Hypothalamus (tissue), 51 donors: ENCODE measurements around the gene TUBA4A.
"Not testable (repeated sequence)": the region's sequence is repeated elsewhere in the genome, so short reads cannot be mapped to it uniquely, and the experiment has no call there.

Experiments
- DNase-seq, 51 donors: peaks; one replicate each; lab custom pipeline; 2025; lab: John Stamatoyannopoulos, UW

TUBA4A gene

DNA sequence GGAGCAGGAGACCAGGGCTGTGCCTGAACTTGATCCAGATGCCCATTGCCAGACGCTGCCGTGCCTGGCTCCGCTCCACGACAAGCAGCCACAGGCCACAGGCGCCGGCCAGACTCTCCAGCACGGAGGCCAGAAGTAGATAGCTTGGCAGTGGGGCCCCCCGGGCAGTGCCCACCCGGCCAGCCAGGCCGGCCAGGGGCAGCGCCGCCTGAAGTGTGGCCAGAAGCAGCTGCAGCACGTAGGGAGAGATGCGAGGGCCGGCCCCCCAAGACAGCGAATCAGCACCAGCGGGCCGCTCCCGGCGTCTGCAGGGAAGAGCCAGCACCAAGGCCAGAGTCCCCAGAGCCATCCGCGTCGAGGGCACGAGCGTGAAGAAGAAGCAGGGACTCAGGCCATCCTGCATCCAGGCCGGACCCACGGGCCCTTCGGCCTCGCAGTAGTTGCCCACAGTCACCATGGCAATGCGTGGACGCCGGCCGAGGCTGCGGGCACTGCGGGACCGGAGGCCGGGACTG is 35.4 kb downstream of the TUBA4A start:
- DNase-seq: peak in 48 of 51 donors; percentile 33 to 88 (median 69)

DNA sequence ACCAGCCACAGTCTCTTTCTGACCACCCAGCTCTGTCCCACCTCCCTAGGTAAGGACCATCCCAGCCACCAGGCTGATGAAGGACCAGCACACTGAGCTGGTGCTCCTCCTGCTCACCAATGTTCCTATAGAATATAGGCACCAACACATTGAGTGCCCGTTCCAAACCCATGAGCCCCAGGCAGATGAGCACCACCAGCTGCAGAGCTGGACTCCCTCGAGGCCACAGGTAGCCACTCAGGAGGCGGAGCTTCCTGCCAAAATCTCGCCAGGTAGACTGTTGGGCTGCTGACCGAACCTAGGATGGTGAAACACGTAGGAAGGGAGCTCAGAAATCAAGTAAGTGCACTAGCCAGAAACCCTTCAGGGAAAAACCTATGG is 37.2 kb downstream of the TUBA4A start:
- no peak for DNase-seq

GRCh38 chr2:219215871-219216534 is 37.7 kb downstream of the TUBA4A start:
- DNase-seq: no peak

GRCh38 chr2:219214786-219215185 is 38.9 kb downstream of the TUBA4A start:
- DNase-seq: no peak

DNA sequence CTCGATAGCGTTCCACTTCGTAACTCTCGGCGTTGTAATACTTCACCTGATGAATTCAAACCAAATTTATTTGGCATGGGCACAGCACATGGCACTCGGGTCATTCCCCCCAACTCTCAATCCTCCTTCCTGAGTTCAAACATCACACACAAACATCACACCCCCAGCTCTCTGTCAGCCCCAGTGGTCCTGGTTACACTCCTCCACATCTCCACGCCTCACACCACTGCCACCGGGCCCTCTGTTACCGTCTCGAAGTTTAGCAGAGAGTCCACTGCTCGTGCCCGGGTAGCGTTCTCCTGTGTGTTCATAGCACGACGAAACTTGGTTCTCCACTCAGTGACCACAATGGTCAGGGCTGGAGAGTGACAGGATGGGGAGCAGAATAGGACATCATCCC is 39.6 kb downstream of the TUBA4A start:
- no peak for DNase-seq

- no peak for DNase-seq
Observed at GRCh38 chr2:219213486-219214071, 40.1 kb downstream of the TUBA4A start.

GRCh38 chr2:219213026-219213415 is 40.7 kb downstream of the TUBA4A start:
- no peak for DNase-seq

- DNase-seq: no peak
Observed at GRCh38 chr2:219210886-219211362, 42.8 kb downstream of the TUBA4A start.

DNA sequence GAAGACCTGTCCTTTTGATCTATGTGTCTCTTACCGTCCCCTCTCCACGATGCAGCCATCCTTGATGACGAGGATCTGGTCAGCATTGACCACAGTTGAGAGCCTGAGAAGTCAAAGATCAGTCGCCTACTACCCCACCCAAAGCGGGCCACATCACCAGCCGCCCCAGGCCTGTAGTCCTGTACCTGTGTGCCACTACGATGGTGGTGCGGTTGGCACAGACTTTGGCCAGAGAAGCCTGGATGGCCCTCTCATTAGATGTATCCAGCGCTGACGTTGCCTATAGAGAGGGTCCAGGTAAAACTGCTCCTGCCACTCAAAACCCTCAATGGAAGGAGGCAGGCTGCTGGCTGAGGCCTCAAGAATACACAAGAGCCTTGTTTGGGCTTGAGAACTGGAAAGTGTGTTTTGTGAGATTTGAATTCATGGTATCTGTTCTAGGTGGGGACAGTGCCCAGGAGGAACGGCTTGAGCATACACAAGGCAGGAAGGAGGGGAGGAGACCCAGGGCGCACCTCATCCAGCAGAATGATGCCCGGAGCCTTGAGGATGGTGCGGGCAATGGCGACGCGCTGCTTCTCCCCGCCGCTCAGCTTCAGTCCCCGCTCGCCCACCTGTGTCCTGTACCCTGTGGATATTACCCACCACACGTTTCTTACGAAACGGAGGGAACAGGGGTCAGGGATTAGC is 43.4 kb downstream of the TUBA4A start:
- DNase-seq: no peak

DNA sequence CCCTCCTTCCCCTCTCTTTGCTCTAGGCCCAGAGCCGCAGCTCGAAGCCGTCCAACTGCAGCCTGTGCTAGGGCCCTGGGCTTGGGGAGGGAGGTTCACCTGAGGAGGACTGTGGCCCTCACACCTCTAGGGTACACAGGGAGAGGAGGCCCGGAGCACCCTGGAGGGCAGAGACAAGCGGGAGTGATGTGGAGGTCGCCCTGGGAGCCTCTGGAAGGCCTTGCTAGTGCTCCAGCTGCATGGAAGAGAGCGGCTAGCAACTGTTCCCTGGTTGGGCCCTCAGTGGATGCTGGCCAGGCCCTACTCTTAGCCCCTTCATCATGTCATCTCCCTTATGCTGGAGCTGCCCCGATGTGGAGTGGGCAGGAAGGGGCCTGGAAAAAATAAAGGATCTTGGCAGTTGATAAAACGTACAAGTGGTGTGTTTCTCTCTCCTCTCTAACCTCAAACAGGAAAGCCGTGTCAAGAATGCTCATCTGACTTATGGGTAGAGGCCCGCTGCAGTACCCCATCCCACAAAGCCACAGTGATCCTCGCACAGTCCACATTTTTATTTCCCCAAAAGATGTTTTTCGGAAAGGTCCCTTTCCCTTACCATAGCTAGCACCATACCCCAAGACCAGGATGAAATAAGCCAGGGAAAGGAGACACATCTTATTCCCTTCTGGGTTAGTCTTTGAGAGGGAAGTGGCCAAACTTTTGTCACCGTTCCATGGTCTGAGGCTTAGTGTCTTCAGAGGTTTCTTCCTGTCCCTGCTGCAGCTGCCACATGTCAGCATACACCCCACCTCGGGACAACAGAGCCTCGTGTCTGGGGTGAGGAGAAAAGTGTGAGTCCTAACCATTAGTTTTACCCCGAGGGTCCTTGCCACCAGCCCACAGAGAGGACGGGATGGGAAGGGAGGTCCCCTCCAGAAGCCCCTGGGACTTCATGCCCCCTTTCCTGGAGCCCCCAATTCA is 44.2 kb downstream of the TUBA4A start:
- no peak for DNase-seq

DNA sequence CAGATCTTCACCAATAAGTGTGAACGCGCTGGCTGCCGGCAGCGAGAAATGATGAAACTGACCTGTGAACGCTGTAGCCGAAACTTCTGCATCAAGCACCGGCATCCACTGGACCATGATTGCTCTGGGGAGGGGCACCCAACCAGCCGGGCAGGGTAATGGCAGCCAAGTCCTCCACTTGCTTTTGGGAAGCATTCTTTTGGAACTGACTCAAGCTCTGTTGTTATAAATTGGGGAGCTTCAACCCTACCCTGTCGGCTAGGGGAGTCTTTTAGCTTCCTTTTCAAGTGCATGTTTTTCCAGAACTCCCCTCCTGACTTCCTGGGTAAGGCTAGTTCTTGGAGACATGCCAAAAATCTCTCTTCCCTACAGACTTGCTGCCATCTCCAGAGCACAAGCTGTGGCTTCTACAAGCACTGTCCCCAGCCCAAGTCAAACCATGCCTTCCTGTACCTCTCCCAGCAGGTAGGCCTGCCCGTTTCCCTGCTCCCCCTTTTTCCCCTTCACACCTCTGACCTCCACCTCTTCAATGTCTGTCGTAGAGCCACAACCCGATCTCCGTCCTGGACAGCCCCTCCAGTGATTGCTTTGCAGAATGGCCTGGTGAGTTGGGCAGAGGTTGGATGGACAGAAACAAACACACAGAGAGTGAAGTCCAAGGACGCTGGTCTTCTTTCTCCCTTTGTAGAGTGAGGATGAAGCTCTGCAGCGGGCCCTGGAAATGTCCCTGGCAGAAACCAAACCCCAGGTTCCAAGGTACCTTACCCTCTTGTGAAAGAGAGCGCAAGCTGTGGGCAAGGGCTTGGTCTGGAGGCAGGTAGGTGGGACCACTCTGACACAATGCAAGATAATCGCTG is 45.6 kb downstream of the TUBA4A start:
- DNase-seq: no peak

- peak in 3 of 51 donors; percentile 35 to 75 (median 71) for DNase-seq
Observed at GRCh38 chr2:219207134-219207883, 46.4 kb downstream of the TUBA4A start.

DNA sequence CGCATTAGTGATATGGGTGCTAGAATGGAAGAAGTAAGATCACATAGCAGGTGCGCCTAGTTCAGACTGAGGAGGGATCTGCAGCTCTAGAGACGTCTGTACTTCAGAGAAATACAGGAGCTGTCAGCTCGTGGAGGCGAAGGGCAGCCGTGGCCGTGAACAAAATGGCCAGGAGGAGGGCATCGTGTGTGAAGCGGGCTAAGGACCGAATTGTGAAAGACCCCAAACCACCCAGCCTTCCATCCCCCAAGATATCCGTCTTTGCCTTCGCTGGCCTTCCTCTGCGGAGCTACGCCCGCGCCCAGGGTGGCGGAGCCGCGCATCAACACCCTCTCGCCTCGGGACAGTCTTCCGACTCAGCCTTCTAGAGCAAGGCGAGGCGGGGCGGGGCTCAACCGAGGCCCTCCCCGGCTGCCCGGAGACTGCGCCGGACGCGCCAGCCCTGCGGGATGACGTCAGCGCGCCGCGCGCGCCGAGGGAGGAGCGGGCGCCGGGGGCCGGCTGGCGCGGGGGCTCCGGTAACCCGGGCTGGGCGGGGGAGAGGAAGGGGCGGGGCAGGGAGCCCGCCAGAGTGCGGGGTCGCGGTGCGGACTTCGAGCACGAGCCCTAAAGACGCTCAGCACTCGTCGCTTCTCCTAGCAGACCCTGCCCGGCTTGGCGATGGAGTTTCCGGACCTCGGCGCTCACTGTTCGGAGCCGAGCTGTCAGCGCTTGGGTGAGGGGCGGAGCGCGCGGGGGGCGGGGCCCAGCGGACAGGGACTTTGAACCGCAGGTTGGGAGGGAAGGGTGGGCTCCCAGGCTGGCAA is 47.2 kb downstream of the TUBA4A start, which contains the start of gene ZFAND2B:
Gene ZFAND2B (plus strand): TSS at position 455 of the 806 bp plus-strand sequence. CDS start 206 bp downstream, at position 661.
- peak; percentile 60 to 97 (median 91) for DNase-seq

- DNase-seq: peak in 1 of 51 donors; percentile 34
Observed at GRCh38 chr2:219205981-219206327, 47.8 kb downstream of the TUBA4A start.

GRCh38 chr2:219205165-219205538 is 48.6 kb downstream of the TUBA4A start:
- DNase-seq: no peak

- DNase-seq: no peak
Observed at GRCh38 chr2:219204425-219205164, 49.1 kb downstream of the TUBA4A start.

- not testable (repeated sequence) for DNase-seq
Observed at GRCh38 chr2:219201331-219201730, 52.4 kb downstream of the TUBA4A start.
